ENCODE measurements around the gene MAP2K3.
"Not testable (repeated sequence)": the region's sequence is repeated elsewhere in the genome, so short reads cannot be mapped to it uniquely, and the experiment has no call there.

The MAP2K3 gene

GRCh38 chr17:21310061-21310765 is 25.7 kb downstream of the MAP2K3 start:
- H3K4me1 ChIP-seq (ENCODE audit: insufficient read depth, low read length); H3K36me3 ChIP-seq (ENCODE audit: insufficient read depth, low read length); H3K4me3 ChIP-seq (ENCODE audit: low read length); H3K27me3 ChIP-seq (ENCODE audit: insufficient read depth, low read length); H3K9me3 ChIP-seq (ENCODE audit: low read length); H2AFZ ChIP-seq (ENCODE audit: low read depth, low read length): not testable (repeated sequence)

- H3K4me3 ChIP-seq (ENCODE audit: low read length); H2AFZ ChIP-seq (ENCODE audit: low read depth, low read length); H3K4me1 ChIP-seq (ENCODE audit: insufficient read depth, low read length); H3K9me3 ChIP-seq (ENCODE audit: low read length); H3K36me3 ChIP-seq (ENCODE audit: insufficient read depth, low read length); H3K27me3 ChIP-seq (ENCODE audit: insufficient read depth, low read length): not testable (repeated sequence)
These were observed 26.5 kb downstream of the MAP2K3 start for GRCh38 chr17:21310766-21311602.

DNA sequence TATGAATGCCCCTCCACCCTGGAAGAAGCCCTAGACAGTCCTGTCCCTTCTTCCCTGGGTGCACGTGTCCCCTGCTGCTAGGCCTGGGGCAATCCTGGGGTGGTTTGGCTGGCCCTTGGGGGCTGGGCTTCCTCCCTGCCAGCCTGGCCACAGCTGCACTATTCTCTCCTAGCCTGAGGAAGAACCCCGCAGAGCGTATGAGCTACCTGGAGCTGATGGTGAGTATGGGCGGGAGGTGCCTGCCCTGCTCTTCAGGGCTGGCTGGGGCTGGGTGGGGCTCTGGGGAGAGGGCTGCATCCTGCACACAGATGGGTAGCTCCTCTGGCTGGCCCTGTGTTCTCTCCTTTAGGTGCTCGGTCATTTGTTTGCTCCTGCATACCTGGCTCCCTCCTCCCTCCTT is 28.8 kb downstream of the MAP2K3 start:
- no peak overlapping the region for H3K4me3 ChIP-seq (ENCODE audit: low read length)
- no peaks in the 10 kb centered on the region for H3K36me3 ChIP-seq (ENCODE audit: insufficient read depth, low read length)
- no peaks in the 10 kb centered on the region for H3K27me3 ChIP-seq (ENCODE audit: insufficient read depth, low read length)
- no peaks in the 10 kb centered on the region for H3K4me1 ChIP-seq (ENCODE audit: insufficient read depth, low read length)
- H2AFZ ChIP-seq (ENCODE audit: low read depth, low read length): no peak overlapping the region
- no peaks in the 10 kb centered on the region for H3K9me3 ChIP-seq (ENCODE audit: low read length)

- not testable (repeated sequence) for H3K9me3 ChIP-seq (ENCODE audit: low read length); H3K4me3 ChIP-seq (ENCODE audit: low read length); H3K36me3 ChIP-seq (ENCODE audit: insufficient read depth, low read length); H3K4me1 ChIP-seq (ENCODE audit: insufficient read depth, low read length); H3K27me3 ChIP-seq (ENCODE audit: insufficient read depth, low read length); H2AFZ ChIP-seq (ENCODE audit: low read depth, low read length)
These were observed 29.2 kb downstream of the MAP2K3 start for GRCh38 chr17:21313761-21314160.

GRCh38 chr17:21314261-21314664 is 29.8 kb downstream of the MAP2K3 start:
- H3K4me1 ChIP-seq (ENCODE audit: insufficient read depth, low read length); H3K9me3 ChIP-seq (ENCODE audit: low read length); H2AFZ ChIP-seq (ENCODE audit: low read depth, low read length); H3K27me3 ChIP-seq (ENCODE audit: insufficient read depth, low read length); H3K36me3 ChIP-seq (ENCODE audit: insufficient read depth, low read length); H3K4me3 ChIP-seq (ENCODE audit: low read length): not testable (repeated sequence)

DNA sequence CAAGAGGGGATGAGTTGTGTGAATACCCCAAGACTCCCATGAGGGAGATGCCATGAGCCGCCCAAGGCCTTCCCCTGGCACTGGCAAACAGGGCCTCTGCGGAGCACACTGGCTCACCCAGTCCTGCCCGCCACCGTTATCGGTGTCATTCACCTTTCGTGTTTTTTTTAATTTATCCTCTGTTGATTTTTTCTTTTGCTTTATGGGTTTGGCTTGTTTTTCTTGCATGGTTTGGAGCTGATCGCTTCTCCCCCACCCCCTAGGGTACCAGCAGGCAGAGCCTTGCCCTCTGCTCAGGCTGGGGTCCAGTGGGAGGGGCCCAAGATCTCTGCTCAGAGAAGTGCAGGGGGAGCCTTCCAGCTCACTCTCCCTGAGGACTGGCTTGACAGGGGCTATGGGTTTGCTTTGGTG is 30.2 kb downstream of the MAP2K3 start:
- H3K36me3 ChIP-seq (ENCODE audit: insufficient read depth, low read length): not testable (repeated sequence)

GRCh38 chr17:21315246-21316000 is 30.9 kb downstream of the MAP2K3 start:
- H2AFZ ChIP-seq (ENCODE audit: low read depth, low read length); H3K27me3 ChIP-seq (ENCODE audit: insufficient read depth, low read length); H3K4me1 ChIP-seq (ENCODE audit: insufficient read depth, low read length); H3K4me3 ChIP-seq (ENCODE audit: low read length); H3K9me3 ChIP-seq (ENCODE audit: low read length); H3K36me3 ChIP-seq (ENCODE audit: insufficient read depth, low read length): not testable (repeated sequence)

More for the DNA sequence above, 30.2 kb downstream of the MAP2K3 start:
- not testable (repeated sequence) for H3K9me3 ChIP-seq (ENCODE audit: low read length); H2AFZ ChIP-seq (ENCODE audit: low read depth, low read length); H3K4me1 ChIP-seq (ENCODE audit: insufficient read depth, low read length); H3K4me3 ChIP-seq (ENCODE audit: low read length); H3K27me3 ChIP-seq (ENCODE audit: insufficient read depth, low read length)

DNA sequence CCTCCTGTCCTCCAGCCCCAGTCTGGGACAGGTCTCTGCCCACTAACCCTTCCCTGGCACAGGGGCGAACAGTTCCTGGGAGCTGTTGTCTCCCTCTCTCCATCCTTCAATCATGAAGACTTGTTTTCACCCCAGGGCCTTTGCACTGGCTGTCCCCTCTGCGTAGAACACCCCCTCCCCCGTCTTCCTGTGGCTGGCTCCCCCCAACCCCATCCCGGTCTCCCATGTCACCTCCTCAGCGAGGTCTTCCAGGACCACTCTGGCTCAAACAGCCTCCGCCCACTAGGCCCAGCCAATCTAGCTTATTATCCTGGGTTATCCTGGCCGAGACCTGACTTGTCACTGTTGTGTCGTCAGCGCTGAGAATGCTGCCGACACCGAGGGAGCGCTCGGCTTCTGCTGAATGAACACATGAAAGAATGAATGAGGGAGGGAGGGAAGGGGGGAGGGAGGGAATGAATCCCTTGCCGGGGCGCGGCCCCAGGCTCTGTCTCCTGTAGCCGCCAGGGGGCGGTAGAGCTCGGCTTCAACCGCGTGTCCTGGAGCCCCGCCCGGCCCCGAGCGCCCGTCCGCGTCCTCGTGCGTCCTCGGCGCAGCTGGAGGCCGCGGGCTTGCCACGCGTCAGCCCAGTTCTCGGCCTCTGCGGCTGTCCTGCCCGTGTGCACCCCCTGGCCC is 31.8 kb downstream of the MAP2K3 start:
- H3K27me3 ChIP-seq (ENCODE audit: insufficient read depth, low read length); H2AFZ ChIP-seq (ENCODE audit: low read depth, low read length); H3K4me1 ChIP-seq (ENCODE audit: insufficient read depth, low read length); H3K9me3 ChIP-seq (ENCODE audit: low read length); H3K36me3 ChIP-seq (ENCODE audit: insufficient read depth, low read length): not testable (repeated sequence)
- H3K4me3 ChIP-seq (ENCODE audit: low read length): peak overlapping the region; percentile 34

DNA sequence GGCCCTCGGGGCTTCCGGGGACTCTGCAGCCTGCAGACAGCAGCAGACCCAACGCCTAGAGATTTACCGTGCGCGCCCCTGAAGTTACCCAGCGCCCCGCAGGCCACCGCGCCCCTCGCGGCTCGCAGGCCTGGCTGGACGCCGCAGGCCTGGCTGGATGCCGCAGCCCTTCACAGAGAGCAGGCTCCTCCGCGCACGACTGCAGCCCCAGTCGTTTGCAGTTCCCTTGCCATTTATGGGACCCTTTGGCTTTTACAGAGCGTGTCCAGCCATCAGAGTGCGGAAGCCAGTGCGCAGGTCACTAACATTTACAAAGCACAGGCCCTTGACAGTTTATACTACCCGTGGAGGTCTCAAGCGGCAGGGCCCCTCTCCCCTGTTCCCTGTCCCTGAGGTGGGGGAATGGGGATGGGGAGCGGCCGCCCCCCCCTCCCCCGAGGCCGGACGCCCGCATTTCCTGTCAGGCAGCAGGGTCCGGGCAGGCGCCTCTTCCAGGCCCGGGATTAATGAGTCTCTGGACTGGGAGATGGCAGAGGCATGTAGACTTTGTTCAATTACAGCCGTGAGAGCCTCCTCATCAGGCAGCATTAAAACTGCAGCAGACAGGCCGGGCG is 32.5 kb downstream of the MAP2K3 start:
- H3K27me3 ChIP-seq (ENCODE audit: insufficient read depth, low read length); H3K4me1 ChIP-seq (ENCODE audit: insufficient read depth, low read length); H3K36me3 ChIP-seq (ENCODE audit: insufficient read depth, low read length); H3K9me3 ChIP-seq (ENCODE audit: low read length): not testable (repeated sequence)
- H2AFZ ChIP-seq (ENCODE audit: low read depth, low read length): peak overlapping the region; percentile 61
- H3K4me3 ChIP-seq (ENCODE audit: low read length): peak overlapping the region; percentile 34

DNA sequence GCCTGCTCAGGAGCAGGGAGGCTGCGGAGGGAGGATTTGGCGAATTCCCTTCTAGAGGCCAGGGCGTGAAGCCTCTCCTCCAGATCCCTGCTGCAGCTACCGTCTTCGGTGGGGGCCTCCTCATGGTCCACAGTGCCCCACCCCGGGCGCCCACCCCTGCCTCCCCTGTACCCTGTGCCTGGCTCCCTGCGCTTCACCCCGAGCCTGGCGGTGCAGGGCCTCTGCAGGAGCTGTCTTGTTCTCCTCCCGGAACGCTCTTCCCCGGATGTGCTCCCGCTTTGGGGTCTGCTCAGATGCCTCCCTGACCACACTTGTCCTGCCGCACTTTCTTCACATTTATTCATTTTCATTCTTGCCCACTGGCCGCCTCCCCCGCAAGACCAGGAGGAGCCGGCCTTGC is 33.3 kb downstream of the MAP2K3 start:
- H2AFZ ChIP-seq (ENCODE audit: low read depth, low read length); H3K36me3 ChIP-seq (ENCODE audit: insufficient read depth, low read length); H3K9me3 ChIP-seq (ENCODE audit: low read length); H3K4me3 ChIP-seq (ENCODE audit: low read length); H3K4me1 ChIP-seq (ENCODE audit: insufficient read depth, low read length); H3K27me3 ChIP-seq (ENCODE audit: insufficient read depth, low read length): not testable (repeated sequence)

GRCh38 chr17:21318439-21318838 is 33.9 kb downstream of the MAP2K3 start:
- Histone ChIP-seq H2AFZ (ENCODE audit: low read depth, low read length) (no peak overlapping the region), H3K9me3 (ENCODE audit: low read length) (no peaks in the 10 kb centered on the region), H3K36me3 (ENCODE audit: insufficient read depth, low read length) (no peaks in the 10 kb centered on the region), H3K4me1 (ENCODE audit: insufficient read depth, low read length) (no peaks in the 10 kb centered on the region), H3K4me3 (ENCODE audit: low read length) (no peak overlapping the region), H3K27me3 (ENCODE audit: insufficient read depth, low read length) (peaks cover 2% of the 10 kb centered on the region)

GRCh38 chr17:21318856-21319255 is 34.3 kb downstream of the MAP2K3 start:
- H3K9me3 ChIP-seq (ENCODE audit: low read length); H3K27me3 ChIP-seq (ENCODE audit: insufficient read depth, low read length); H3K36me3 ChIP-seq (ENCODE audit: insufficient read depth, low read length); H3K4me3 ChIP-seq (ENCODE audit: low read length); H3K4me1 ChIP-seq (ENCODE audit: insufficient read depth, low read length); H2AFZ ChIP-seq (ENCODE audit: low read depth, low read length): not testable (repeated sequence)

DNA sequence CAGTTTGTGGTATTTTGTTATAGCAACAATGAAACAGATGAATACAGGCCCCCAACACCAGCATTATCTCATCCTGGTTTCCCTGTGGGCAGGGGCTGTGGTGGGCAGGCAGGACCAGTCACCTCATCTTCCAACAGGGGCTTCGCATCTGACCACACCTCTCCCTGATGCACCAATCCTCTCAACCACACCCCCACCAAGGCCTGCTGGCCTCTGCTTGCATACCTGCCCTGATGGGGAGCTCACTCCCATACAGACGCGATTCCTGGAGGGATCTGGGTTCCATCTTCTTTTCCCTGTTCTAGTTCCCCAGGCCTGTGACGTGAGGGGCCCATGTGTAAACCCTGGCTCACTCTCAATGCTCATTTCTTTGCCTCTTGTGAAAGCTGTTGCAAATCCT is 34.7 kb downstream of the MAP2K3 start:
- H2AFZ ChIP-seq (ENCODE audit: low read depth, low read length); H3K27me3 ChIP-seq (ENCODE audit: insufficient read depth, low read length); H3K9me3 ChIP-seq (ENCODE audit: low read length); H3K4me1 ChIP-seq (ENCODE audit: insufficient read depth, low read length); H3K36me3 ChIP-seq (ENCODE audit: insufficient read depth, low read length); H3K4me3 ChIP-seq (ENCODE audit: low read length): not testable (repeated sequence)

Measured in neuron (in vitro differentiated cells).